ENCODE data around the gene SCPEP1.

The SCPEP1 gene

DNA sequence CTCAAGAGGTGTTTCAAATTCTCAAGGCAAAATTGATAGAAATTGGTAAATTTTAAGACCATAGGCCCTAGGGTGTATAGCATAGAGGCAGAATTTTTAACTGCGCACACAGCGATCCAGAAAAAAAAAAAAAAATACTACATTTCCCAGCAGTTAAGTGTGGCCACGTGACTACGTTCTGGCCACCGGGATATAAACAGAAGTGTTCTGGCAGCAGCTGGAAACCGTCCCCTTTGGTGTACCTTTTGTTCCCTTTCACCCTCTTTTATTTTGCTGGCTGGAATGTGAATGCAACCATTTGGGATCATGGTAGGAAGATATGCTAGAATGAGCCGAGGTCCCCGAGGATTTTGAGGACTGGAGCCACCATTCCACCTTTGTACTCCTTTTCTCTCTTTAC, 54.4 kb downstream of the SCPEP1 start:
- H3F3A ChIP-seq (ENCODE audit: insufficient read depth): no peaks in the 10 kb centered on the region
- H3K27me3 ChIP-seq (ENCODE audit: low read length): no peaks in the 10 kb centered on the region
- no peak overlapping the region for H3K9ac ChIP-seq (ENCODE audit: low read length)
- H3K4me3 ChIP-seq (ENCODE audit: insufficient read depth, low read length, poor library complexity, severe bottlenecking): no peak overlapping the region
- H2AFZ ChIP-seq (ENCODE audit: low read depth, low read length, severe bottlenecking): no peak overlapping the region
- no peaks in the 10 kb centered on the region; the same call in 1 of the 2 replicates for H3K36me3 ChIP-seq (ENCODE audit: low read length)
- TF ChIP-seq, protein P1, sequence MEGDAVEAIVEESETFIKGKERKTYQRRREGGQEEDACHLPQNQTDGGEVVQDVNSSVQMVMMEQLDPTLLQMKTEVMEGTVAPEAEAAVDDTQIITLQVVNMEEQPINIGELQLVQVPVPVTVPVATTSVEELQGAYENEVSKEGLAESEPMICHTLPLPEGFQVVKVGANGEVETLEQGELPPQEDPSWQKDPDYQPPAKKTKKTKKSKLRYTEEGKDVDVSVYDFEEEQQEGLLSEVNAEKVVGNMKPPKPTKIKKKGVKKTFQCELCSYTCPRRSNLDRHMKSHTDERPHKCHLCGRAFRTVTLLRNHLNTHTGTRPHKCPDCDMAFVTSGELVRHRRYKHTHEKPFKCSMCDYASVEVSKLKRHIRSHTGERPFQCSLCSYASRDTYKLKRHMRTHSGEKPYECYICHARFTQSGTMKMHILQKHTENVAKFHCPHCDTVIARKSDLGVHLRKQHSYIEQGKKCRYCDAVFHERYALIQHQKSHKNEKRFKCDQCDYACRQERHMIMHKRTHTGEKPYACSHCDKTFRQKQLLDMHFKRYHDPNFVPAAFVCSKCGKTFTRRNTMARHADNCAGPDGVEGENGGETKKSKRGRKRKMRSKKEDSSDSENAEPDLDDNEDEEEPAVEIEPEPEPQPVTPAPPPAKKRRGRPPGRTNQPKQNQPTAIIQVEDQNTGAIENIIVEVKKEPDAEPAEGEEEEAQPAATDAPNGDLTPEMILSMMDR (IDR thresholded peaks at IDR 0.05; ENCODE audit: insufficient read depth, low read length, poor library complexity, severe bottlenecking): no peak
- no peak for TF ChIP-seq EZH2phosphoT487 (conservative IDR thresholded peaks at IDR 0.05; ENCODE audit: low read length)
- no peaks in the 10 kb centered on the region for H3K79me2 ChIP-seq (ENCODE audit: insufficient read depth, low read length)
- no peak overlapping the region for H3K4me2 ChIP-seq (ENCODE audit: low read depth, low read length, poor library complexity, severe bottlenecking)
- peaks cover 11% of the 10 kb centered on the region; the same call in 1 of the 2 replicates for H3K9me3 ChIP-seq (ENCODE audit: insufficient read depth, low read length)
- no peaks in the 10 kb centered on the region for H3K9me2 ChIP-seq (replicated peaks; ENCODE audit: insufficient read depth, low read length)
- H3K27ac ChIP-seq (ENCODE audit: low read depth, low read length): no peak overlapping the region
- H4K20me1 ChIP-seq (ENCODE audit: low read depth, low read length): no peaks in the 10 kb centered on the region

DNA sequence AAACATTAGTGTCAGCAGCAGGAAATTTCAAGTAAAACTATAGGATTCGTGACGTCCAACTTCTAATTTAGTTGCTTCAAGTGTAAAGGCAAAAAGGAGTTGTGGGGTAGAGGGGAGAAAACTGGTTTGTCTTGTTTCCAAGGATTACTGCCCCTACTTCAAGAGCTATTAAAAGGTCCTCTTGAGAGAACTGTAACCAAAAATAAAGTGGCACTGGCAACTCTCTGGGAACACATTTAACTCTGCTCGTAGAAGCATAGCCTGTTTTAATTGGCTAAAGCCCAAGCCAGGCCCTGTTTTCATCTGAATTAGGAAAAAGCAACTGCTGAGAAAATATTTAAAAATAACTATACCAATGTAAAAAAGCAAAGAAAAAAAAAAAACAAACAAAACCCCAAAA, 55.4 kb downstream of the SCPEP1 start:
- H3K79me2 ChIP-seq (ENCODE audit: insufficient read depth, low read length): no peaks in the 10 kb centered on the region
- no peaks in the 10 kb centered on the region for H3F3A ChIP-seq (ENCODE audit: insufficient read depth)
- H3K9ac ChIP-seq (ENCODE audit: low read length): no peak overlapping the region
- H3K4me2 ChIP-seq (ENCODE audit: low read depth, low read length, poor library complexity, severe bottlenecking): no peak overlapping the region
- H4K20me1 ChIP-seq (ENCODE audit: low read depth, low read length): no peaks in the 10 kb centered on the region
- no peak for TF ChIP-seq EZH2phosphoT487 (conservative IDR thresholded peaks at IDR 0.05; ENCODE audit: low read length)
- TF ChIP-seq, protein P1 (IDR thresholded peaks at IDR 0.05; ENCODE audit: insufficient read depth, low read length, poor library complexity, severe bottlenecking): no peak
- no peak overlapping the region for H3K27ac ChIP-seq (ENCODE audit: low read depth, low read length)
- H3K9me3 ChIP-seq (ENCODE audit: insufficient read depth, low read length): peaks cover 6% of the 10 kb centered on the region; the same call in 1 of the 2 replicates
- no peak overlapping the region for H3K4me3 ChIP-seq (ENCODE audit: insufficient read depth, low read length, poor library complexity, severe bottlenecking)
- H3K9me2 ChIP-seq (replicated peaks; ENCODE audit: insufficient read depth, low read length): no peaks in the 10 kb centered on the region
- no peaks in the 10 kb centered on the region for H3K27me3 ChIP-seq (ENCODE audit: low read length)
- H3K36me3 ChIP-seq (ENCODE audit: low read length): no peaks in the 10 kb centered on the region
- H2AFZ ChIP-seq (ENCODE audit: low read depth, low read length, severe bottlenecking): no peak overlapping the region

DNA sequence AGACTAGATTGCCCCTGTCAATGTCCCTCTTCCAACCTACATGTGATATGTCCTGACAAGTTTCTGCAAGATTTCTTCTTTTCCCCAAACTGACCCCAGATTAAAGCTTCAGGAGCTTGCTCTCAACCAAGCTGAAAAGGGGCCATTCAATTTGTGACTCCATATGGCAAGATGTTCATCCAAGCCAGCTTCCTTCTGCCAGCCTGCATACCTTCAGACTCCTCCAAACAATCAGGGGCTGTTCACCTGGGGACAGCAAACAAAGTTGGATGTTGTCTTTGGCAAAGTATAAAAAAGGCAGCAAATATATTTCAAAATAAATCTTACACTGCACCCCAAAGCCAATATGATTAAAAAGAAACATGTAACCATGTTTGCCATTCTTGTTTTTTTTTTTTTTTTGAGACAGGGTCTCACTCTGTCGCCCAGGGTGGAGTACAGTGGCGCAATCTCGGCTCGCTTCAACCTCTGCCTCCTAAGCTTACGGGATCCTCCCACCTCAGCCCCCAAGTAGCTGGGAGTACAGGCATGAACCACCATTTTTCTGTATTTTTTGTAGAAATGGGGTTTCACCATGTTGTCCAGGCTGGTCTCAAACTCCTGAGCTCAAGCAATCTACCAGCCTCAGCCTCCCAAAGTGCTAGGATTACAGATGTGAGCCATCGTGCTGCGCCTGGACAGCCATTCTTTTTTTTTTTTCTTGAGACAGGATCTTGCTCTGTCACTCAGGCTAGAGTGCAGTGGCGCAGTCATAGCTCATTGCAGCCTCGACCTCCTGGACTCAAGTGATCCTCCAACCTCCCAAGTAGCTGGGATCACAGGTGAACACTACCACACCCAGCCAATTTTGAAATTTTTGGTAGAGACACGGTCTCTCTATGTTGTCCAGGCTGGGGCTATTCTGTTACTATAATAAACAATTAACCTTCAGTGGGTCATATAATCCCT, 57.1 kb downstream of the SCPEP1 start:
- Histone ChIP-seq H3K36me3 (ENCODE audit: low read length) (no peaks in the 10 kb centered on the region), H3F3A (ENCODE audit: insufficient read depth) (no peaks in the 10 kb centered on the region), H3K27ac (ENCODE audit: low read depth, low read length) (no peak overlapping the region), H3K4me2 (ENCODE audit: low read depth, low read length, poor library complexity, severe bottlenecking) (no peak overlapping the region), H3K27me3 (ENCODE audit: low read length) (no peaks in the 10 kb centered on the region), H3K79me2 (ENCODE audit: insufficient read depth, low read length) (no peaks in the 10 kb centered on the region), H3K9me2 (replicated peaks; ENCODE audit: insufficient read depth, low read length) (no peaks in the 10 kb centered on the region), H3K9ac (ENCODE audit: low read length) (no peak overlapping the region), H2AFZ (ENCODE audit: low read depth, low read length, severe bottlenecking) (no peak overlapping the region), H3K9me3 (ENCODE audit: insufficient read depth, low read length) (no peaks in the 10 kb centered on the region), H3K4me3 (ENCODE audit: insufficient read depth, low read length, poor library complexity, severe bottlenecking) (no peak overlapping the region), H4K20me1 (ENCODE audit: low read depth, low read length) (no peaks in the 10 kb centered on the region)
- TF ChIP-seq, protein P1 (IDR thresholded peaks at IDR 0.05; ENCODE audit: insufficient read depth, low read length, poor library complexity, severe bottlenecking): no peak
- no peak for TF ChIP-seq EZH2phosphoT487 (conservative IDR thresholded peaks at IDR 0.05; ENCODE audit: low read length)

All from SU-DHL-6 (cell line).